ENCODE results near the gene TIGD6.

TIGD6 gene

GRCh38 chr5:150015415-150015814 is 15.0 kb upstream of the TIGD6 start:
- no peak for DNase-seq

- DNase-seq: no peak
Measured at GRCh38 chr5:150014456-150014855, 14.0 kb upstream of the TIGD6 start.

DNA sequence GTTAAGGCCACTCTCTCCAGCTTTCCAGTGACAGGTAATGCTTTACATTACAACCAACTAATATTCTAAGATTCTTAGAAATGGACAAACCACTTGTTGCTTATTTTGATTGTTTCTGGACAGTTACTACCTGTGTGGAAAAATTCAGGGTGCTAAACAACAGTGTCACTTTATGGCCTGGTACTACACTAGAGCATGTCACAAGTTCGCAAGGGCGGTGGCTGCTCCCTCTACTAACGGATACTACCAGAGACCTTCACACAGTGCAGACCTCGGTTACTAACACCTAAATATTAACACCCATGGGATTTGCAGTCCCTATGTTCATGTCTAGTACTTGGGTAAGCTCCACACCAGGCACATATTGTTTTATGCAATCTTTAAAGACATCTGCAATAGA is 13.5 kb upstream of the TIGD6 start:
- no peak for DNase-seq

DNA sequence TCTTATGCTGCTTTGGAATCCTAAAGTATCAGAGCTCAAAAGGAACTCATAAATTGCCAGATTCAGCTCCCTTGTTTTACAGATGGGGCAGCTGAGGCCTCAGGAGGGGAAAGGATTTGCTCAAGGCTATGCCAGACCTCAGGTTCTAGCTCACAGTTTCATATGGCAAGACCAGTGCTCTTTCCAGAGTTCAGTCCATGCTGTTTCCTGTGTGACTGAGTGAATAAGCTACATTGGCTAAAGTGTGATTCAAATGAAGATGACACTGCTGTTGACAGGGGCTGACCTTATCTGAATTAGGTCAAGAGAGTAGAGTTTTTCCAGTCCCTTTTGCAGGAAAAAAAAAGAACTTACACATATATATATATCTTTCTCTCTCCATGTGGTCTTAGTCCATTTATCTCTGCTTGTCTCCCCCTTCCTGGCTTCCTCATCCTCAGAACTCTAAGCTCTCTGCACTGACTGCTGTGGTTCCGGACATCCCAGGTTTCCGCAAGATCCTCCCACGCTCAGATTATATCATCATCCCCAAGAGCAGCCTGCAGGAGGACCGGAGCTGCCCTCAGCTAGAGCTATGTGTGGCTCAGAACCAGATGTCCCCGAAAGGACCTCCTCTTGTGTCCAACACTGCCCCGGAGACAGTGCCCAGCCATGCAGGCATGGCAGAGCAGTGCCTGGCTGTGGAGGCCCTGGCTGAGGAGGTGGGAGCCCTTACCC is 9.4 kb upstream of the TIGD6 start:
- DNase-seq: no peak

DNA sequence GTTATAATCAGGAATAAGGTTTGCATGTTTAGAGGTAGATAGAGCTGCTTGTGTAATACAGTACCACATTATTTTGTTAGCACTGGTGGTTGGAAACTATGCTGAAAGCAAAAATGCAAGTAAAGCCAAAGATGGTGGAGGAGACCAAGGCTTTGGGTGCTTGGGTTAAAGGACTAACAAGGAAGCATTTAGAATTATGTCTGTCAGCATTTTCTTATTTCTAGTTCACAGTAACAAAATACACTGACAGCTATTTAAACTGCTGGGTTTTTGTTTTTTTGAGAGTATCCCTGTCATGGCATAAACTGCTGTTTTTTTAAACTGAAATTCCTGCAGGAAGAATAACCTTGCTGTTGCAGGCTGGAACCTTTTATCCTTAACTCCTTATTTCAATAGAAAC is 6.6 kb upstream of the TIGD6 start:
- DNase-seq: no peak

GRCh38 chr5:150006318-150006717 is 5.9 kb upstream of the TIGD6 start:
- DNase-seq: no peak

DNA sequence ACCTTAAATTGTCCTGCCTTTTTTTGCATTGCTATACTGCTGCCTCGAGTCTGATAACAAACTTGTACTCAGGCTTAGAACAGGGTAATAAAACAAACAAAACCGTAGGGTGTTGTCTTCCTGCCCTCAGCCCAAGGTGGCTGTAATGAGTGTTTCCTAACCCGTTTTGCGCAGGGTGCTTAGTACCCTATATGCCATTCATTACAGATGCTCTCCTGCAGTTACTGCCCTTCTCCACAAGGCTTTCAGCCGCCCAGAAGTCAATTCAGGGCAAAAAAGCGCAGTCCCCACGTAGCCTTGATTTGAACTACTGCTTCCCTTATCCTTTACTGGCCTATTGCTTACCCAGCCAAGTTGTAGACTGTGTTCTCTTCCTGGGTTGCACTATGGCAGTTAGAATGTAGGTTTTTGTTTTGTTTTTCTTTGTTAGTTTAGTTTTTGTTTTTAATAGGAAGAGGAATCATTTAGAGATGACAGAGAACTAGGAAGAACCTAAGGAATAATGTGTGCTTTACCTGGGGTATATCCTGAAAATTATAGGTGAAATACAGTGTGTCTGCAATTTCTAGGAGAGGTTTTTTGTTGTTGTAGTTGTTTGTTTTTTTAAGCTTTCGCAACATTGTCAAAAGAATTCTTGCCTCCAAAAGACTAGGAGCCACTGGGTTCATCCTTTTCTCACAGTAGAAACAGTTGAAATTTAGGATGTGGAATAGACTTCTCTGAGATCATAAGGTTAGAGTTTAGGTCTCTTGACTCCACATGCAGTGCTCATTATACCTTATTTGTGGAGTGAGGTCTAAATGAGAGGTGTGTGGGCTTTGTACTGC is 1.4 kb upstream of the TIGD6 start:
- DNase-seq: no peak

- no peak for DNase-seq
Measured at GRCh38 chr5:150000990-150001659, 671 bp upstream of the TIGD6 start.

- DNase-seq: no peak
Measured at GRCh38 chr5:149999866-150000255, 593 bp downstream of the TIGD6 start.

DNA sequence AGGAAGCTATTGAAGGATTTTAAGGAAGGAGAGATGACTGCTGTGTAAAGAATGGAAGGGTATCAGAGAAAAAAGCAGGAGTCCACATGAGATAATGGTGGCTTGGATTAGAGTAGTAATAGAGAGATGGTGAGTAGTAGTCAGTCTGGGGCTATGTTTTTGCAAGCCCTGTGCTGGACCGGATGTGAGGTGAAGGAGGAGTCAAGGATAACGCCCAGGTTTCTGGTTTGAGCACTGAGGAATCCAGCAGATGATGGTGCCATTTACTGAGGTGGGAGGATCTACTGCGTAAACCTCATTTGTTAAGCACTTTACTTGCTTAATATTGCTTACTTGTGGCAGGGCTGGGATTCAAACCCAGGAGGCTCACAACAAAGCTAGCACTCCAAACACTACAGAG is 1.1 kb downstream of the TIGD6 start:
- no peak for DNase-seq

GRCh38 chr5:149998281-149998680 is 2.2 kb downstream of the TIGD6 start:
- no peak for DNase-seq

DNA sequence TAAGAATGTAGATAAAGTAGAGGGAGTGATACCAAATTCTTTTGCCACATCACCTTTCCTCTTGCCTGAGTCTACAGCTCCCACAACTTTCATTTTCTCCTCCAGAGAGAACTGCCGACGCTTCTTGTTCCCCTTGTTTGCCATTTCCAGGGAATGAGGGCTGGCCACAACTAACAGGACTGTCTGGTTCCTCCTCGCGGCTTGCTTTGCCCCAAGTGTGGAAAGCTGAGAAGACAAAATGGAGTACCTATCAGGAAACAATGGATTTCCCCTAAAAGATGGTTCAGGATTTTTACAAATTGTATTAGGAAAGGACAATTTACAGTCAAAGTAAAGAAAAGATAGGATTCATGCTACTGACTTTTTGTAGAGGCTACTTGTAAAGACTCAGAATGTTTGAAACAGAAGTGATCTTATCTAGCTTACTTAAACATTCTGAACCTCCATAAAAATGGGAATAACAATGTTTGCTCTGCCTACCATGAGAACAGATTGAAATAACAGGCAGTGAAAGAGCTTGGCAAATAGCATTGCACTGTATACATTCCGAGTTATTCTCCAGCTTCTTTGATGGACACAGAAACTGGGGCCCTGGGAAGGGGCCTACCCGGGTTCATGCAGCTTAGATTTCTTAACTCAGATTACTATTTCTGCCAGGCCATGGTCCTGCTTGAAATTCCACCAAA is 4.1 kb downstream of the TIGD6 start:
- no peak for DNase-seq

- no peak for DNase-seq
Measured at GRCh38 chr5:149995385-149996204, 4.9 kb downstream of the TIGD6 start.

GRCh38 chr5:149993471-149993870 is 7.0 kb downstream of the TIGD6 start:
- no peak for DNase-seq

DNA sequence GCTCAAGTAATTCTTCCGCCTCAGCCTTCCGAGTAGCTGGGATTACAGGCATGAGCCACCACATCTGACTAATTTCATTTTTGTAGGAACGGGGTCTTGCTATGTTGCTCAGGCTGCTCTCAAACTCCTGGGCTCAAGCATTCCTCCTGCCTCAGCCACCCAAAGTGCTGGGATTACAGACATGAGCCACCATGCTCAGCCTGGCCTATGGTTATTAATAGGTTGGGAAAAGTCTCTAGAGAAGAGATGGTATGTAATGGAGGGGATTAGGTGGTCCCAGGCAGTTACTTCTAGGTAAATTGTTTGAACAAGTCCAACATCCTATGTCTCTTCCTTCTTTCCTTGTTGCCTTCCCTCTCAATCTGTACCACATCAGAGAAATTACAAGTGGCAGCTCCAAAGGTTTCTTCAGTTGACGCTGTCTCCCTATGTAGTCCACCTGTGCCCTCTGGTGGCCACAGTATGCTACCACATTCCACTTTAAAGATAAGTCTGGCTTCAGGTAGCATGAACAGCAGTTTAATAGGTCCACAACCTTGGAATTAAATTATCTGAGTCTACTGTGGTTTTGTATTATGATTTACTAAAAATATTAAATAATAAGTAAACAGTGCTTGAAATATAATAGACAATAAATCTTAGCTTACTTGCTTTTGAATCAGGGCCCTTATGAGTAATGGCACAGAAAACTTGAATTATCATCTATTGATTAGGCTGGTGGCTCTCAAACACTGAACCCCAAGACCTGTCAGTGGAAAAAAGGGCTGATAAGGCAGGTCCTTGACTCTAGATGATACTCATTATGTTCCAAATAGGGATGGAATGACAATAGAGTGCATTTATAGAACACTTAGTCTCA is 9.7 kb downstream of the TIGD6 start:
- DNase-seq: peak; percentile 64

DNA sequence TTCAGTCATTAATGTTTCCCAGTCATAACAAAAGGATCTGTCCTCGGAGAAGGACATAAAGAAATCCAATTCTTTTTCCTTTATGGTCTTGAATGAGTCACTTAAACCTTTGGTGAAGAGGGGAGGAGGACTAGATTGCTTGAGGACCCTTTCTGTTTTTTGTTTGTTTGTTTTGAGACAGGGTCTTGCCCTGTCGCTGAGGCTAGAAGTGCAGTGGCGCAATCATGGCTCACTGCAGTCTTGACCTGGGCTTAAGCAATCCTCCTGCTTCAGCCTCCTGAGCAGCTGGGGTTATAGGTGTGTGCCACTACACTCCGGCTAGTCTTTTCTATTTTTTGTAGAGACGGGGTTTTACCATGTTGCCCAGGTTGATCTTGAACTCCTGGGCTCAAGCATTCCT is 12.3 kb downstream of the TIGD6 start:
- no peak for DNase-seq

DNA sequence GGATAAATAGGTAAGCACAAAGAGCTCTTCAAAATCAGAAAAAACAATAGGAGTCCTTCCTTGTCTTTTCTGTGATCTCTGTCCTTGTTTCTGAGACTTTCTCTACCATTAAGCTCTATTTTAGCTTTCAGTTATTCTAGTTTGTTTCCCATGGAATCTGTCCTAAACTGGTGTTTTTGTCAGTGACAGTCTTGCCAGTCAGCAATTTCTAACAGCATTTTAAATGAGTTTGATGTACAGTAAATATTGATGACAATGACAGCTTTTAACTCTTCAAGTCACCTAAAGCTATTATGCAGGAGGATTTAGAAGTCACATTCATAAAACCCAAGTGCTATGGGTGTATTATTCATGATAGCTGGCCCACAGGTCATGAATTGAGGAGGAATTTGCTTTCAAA is 17.9 kb downstream of the TIGD6 start:
- no peak for DNase-seq

DNA sequence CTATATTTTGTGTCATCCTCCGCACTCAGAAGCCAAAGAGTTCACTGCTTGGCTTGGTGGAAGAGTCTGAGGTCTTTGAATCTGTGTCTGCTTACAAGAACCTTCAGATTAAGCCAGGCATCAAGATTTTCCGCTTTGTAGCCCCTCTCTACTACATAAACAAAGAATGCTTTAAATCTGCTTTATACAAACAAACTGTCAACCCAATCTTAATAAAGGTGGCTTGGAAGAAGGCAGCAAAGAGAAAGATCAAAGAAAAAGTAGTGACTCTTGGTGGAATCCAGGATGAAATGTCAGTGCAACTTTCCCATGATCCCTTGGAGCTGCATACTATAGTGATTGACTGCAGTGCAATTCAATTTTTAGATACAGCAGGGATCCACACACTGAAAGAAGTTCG is 19.2 kb downstream of the TIGD6 start:
- no peak for DNase-seq

DNA sequence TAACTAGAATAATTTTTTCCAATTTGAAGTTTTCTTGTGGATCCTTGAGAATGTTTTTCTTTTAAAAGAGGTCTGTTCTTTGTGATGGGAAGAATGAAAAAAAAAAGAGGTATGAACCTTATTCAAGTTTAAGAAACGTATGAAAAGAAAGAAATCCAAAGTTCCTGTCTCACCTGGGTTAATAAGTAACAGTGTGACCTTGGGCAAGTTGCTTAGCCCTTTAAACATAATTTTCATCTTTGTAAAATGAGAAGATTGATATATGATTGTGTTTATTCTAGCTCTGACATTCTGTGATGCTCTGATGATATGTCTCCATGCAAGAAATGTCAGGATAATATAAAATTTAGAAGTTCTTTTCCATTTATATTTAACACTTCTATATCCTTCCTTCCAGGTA is 20.6 kb downstream of the TIGD6 start:
- DNase-seq: no peak

GRCh38 chr5:149975409-149975808 is 25.0 kb downstream of the TIGD6 start:
- no peak for DNase-seq

DNA sequence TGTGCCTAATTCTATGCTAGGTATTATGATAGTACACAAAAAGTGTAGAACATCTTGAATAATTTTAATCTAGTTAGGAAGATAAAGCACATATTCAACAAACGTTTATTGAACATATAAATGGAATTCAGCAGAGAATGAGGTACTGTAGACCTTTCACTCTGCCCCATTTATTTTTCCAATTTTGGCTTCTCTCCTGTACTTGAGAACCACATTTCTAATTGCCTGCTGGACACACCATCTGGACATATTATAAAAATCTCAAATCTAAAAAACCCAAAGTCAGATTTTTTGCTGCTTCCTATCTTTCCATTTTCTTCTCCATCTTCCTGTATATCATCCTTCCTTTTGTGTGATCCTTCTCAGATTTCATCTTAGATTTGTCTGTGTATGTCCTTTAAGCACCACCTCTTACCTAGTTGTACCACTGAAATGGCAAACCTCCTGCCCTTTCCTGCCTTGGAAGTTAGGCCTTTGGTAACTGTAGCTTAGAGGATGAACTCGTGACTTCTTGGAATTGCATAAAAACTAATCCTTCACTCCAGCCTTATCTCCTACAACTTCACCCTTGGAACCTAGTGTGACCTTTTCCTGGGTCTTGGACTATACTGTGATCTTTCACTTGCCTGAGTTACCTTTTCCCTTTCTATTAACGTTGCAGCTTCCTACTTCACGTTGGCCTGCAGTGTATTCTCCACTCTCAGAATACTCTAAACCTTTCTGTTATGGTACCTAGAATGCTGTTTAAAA is 31.1 kb downstream of the TIGD6 start:
- no peak for DNase-seq
